Activated gamma-delta T cell treated with anti-CD3 and anti-CD28 coated beads, Interleukin-2, amount 50 U/mL, for 16 hours (primary cell): ENCODE measurements around the gene SV2A.
A peak's percentile ranks its signal among the peaks of the same experiment; 100 is the strongest.
"Not testable (repeated sequence)": the region's sequence is repeated elsewhere in the genome, so short reads cannot be mapped to it uniquely, and the experiment has no call there.

Experiments used
- DNase-seq: peaks from one replicate; pipeline ENCODE4 v3.0.0-alpha.2; 2020; ENCODE audit warnings: low read depth

Gene SV2A

GRCh38 chr1:149917571-149918144 lies at the start of gene SV2A:
Gene SV2A (minus strand): TSS chr1:149917844. CDS start chr1:149913840, 4,004 bp downstream.
- DNase-seq, result no peak

- no peak for DNase-seq
These were observed 49.4 kb upstream of the SV2A start for GRCh38 chr1:149967041-149967440.

GRCh38 chr1:149966405-149966804 lies 48.8 kb upstream of the SV2A start:
- DNase-seq, result no peak

- DNase-seq, result no peak
These were observed 47.8 kb upstream of the SV2A start for GRCh38 chr1:149965440-149965839.

GRCh38 chr1:149963358-149963757 lies 45.7 kb upstream of the SV2A start:
- no peak for DNase-seq

GRCh38 chr1:149962736-149963135 lies 45.1 kb upstream of the SV2A start:
- DNase-seq, result no peak

- DNase-seq, result peak; percentile 7
These were observed 44.5 kb upstream of the SV2A start for GRCh38 chr1:149962039-149962647.

- not testable (repeated sequence) for DNase-seq
These were observed 39.9 kb upstream of the SV2A start for GRCh38 chr1:149957548-149957947.

GRCh38 chr1:149949911-149950310 lies 32.3 kb upstream of the SV2A start:
- DNase-seq, result no peak

- no peak for DNase-seq
These were observed 27.6 kb upstream of the SV2A start for GRCh38 chr1:149945206-149945605.

GRCh38 chr1:149942885-149943284 lies 25.2 kb upstream of the SV2A start:
- DNase-seq, result no peak

GRCh38 chr1:149942207-149942606 lies 24.6 kb upstream of the SV2A start:
- DNase-seq, result no peak

- no peak for DNase-seq
These were observed 22.8 kb upstream of the SV2A start for GRCh38 chr1:149940427-149940826.

- not testable (repeated sequence) for DNase-seq
These were observed 21.0 kb upstream of the SV2A start for GRCh38 chr1:149938668-149939003.

GRCh38 chr1:149937759-149938158 lies 20.1 kb upstream of the SV2A start:
- no peak for DNase-seq

GRCh38 chr1:149936992-149937705 lies 19.5 kb upstream of the SV2A start:
- DNase-seq, result no peak

- DNase-seq, result no peak
These were observed 18.7 kb upstream of the SV2A start, which contains the start of gene MTMR11 for GRCh38 chr1:149936170-149936991. Gene MTMR11 (minus strand): TSS chr1:149936879. CDS start chr1:149936647, 232 bp downstream.

- no peak for DNase-seq
These were observed 16.7 kb upstream of the SV2A start for GRCh38 chr1:149934356-149934755.

GRCh38 chr1:149933208-149933607 lies 15.6 kb upstream of the SV2A start:
- DNase-seq, result no peak

- DNase-seq, result no peak
These were observed 14.8 kb upstream of the SV2A start for GRCh38 chr1:149932474-149932873.

GRCh38 chr1:149931212-149931790 lies 13.7 kb upstream of the SV2A start:
- DNase-seq, result no peak

GRCh38 chr1:149929856-149930255 lies 12.2 kb upstream of the SV2A start:
- no peak for DNase-seq
